ENCODE measurements around the gene PANX2.

PANX2 gene

GRCh38 chr22:50157709-50158375 lies 12.7 kb upstream of the PANX2 start:
- Histone ChIP-seq H3K9me3 (ENCODE audit: severe bottlenecking) (no peaks in the 10 kb centered on the region), H3K27ac (ENCODE audit: poor library complexity, severe bottlenecking) (no peak overlapping the region), H3K4me1 (ENCODE audit: insufficient read depth, poor library complexity, severe bottlenecking) (peaks cover 8% of the 10 kb centered on the region), H3K4me3 (ENCODE audit: severe bottlenecking) (no peak overlapping the region), H3K36me3 (ENCODE audit: low read depth) (no peaks in the 10 kb centered on the region), H3K27me3 (ENCODE audit: insufficient read depth, poor library complexity, severe bottlenecking) (no peaks in the 10 kb centered on the region)
- DNase-seq (ENCODE audit: low spot score), result peak; percentile 73
- ATAC-seq (ENCODE audit: low read depth), result peak; percentile 90
- TF ChIP-seq CTCF (IDR thresholded peaks at IDR 0.05; ENCODE audit: poor library complexity, severe bottlenecking), result no peak

- no peaks in the 10 kb centered on the region for H3K36me3 ChIP-seq (ENCODE audit: low read depth)
- H3K9me3 ChIP-seq (ENCODE audit: severe bottlenecking), result no peaks in the 10 kb centered on the region
- peaks cover 8% of the 10 kb centered on the region for H3K4me1 ChIP-seq (ENCODE audit: insufficient read depth, poor library complexity, severe bottlenecking)
- DNase-seq (ENCODE audit: low spot score) (no peak), ATAC-seq (ENCODE audit: low read depth) (no peak)
- H3K27ac ChIP-seq (ENCODE audit: poor library complexity, severe bottlenecking), result no peak overlapping the region
- no peak for TF ChIP-seq CTCF (IDR thresholded peaks at IDR 0.05; ENCODE audit: poor library complexity, severe bottlenecking)
- H3K27me3 ChIP-seq (ENCODE audit: insufficient read depth, poor library complexity, severe bottlenecking), result no peaks in the 10 kb centered on the region
- H3K4me3 ChIP-seq (ENCODE audit: severe bottlenecking), result no peak overlapping the region
Measured at GRCh38 chr22:50160947-50161346, 9.6 kb upstream of the PANX2 start.

GRCh38 chr22:50161508-50162390 lies 8.8 kb upstream of the PANX2 start:
- ATAC-seq (ENCODE audit: low read depth), result no peak
- H3K4me3 ChIP-seq (ENCODE audit: severe bottlenecking), result no peak overlapping the region
- no peaks in the 10 kb centered on the region for H3K36me3 ChIP-seq (ENCODE audit: low read depth)
- no peaks in the 10 kb centered on the region for H3K9me3 ChIP-seq (ENCODE audit: severe bottlenecking)
- no peaks in the 10 kb centered on the region for H3K27me3 ChIP-seq (ENCODE audit: insufficient read depth, poor library complexity, severe bottlenecking)
- no peak overlapping the region for H3K27ac ChIP-seq (ENCODE audit: poor library complexity, severe bottlenecking)
- peaks cover 8% of the 10 kb centered on the region for H3K4me1 ChIP-seq (ENCODE audit: insufficient read depth, poor library complexity, severe bottlenecking)
- no peak for TF ChIP-seq CTCF (IDR thresholded peaks at IDR 0.05; ENCODE audit: poor library complexity, severe bottlenecking)
- no peak for DNase-seq (ENCODE audit: low spot score)

- ATAC-seq (ENCODE audit: low read depth), result no peak
- no peak for DNase-seq (ENCODE audit: low spot score)
- no peaks in the 10 kb centered on the region for H3K9me3 ChIP-seq (ENCODE audit: severe bottlenecking)
- H3K4me3 ChIP-seq (ENCODE audit: severe bottlenecking), result no peak overlapping the region
- no peak overlapping the region for H3K27ac ChIP-seq (ENCODE audit: poor library complexity, severe bottlenecking)
- H3K36me3 ChIP-seq (ENCODE audit: low read depth), result no peaks in the 10 kb centered on the region
- TF ChIP-seq CTCF (IDR thresholded peaks at IDR 0.05; ENCODE audit: poor library complexity, severe bottlenecking), result no peak
- peaks cover 8% of the 10 kb centered on the region for H3K4me1 ChIP-seq (ENCODE audit: insufficient read depth, poor library complexity, severe bottlenecking)
- no peaks in the 10 kb centered on the region for H3K27me3 ChIP-seq (ENCODE audit: insufficient read depth, poor library complexity, severe bottlenecking)
Measured at GRCh38 chr22:50162391-50162956, 8.1 kb upstream of the PANX2 start.

Data from RWPE2 (cell line).